Lower leg skin (tissue), 3 donors: ENCODE measurements around the gene CEP112.

Source experiments
- POLR2A ChIP-seq, 2 donors: fragments of 450-650 bp; IDR thresholded peaks; one replicate each; pipeline ENCODE4 v1.6.1; 2016 to 2017; ENCODE audit warnings: antibody characterized with exemption in 2 of 2, mild to moderate bottlenecking in 1 of 2, moderate library complexity in 1 of 2
- TF ChIP-seq, protein P1 (sequence below), 3 donors: fragments of 450-650 bp; IDR thresholded peaks; one replicate each; pipeline ENCODE4 v1.5.1; 2016; ENCODE audit warnings: antibody characterized with exemption in 3 of 3, mild to moderate bottlenecking in 3 of 3, moderate library complexity in 2 of 3

DNA sequence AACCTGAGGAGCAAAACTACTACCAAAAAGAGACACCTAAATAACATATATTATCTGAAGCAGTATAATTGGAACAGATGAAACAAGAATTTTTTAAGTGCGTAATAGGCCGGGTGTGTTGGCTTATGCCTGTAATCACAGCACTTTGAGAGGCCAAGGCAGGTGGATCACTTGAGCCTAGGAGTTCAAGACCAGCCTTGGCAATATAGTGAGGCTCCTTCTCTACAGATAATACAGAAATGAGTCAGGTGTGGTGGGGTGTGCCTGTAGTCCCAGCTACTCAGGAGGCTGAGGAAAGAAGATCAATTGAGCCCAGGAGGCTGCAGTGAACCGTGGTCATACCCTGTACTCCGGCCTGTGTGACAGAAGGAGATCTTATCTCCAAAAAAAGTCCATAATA, 336.3 kb downstream of the CEP112 start:
- TF ChIP-seq, protein P1, sequence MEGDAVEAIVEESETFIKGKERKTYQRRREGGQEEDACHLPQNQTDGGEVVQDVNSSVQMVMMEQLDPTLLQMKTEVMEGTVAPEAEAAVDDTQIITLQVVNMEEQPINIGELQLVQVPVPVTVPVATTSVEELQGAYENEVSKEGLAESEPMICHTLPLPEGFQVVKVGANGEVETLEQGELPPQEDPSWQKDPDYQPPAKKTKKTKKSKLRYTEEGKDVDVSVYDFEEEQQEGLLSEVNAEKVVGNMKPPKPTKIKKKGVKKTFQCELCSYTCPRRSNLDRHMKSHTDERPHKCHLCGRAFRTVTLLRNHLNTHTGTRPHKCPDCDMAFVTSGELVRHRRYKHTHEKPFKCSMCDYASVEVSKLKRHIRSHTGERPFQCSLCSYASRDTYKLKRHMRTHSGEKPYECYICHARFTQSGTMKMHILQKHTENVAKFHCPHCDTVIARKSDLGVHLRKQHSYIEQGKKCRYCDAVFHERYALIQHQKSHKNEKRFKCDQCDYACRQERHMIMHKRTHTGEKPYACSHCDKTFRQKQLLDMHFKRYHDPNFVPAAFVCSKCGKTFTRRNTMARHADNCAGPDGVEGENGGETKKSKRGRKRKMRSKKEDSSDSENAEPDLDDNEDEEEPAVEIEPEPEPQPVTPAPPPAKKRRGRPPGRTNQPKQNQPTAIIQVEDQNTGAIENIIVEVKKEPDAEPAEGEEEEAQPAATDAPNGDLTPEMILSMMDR (IDR thresholded peaks at IDR 0.05), result no peak
- no peak for TF ChIP-seq POLR2A (IDR thresholded peaks at IDR 0.05)
